Measurements from ENCODE around the gene ATP5MC2.
"Not testable (repeated sequence)": the region's sequence is repeated elsewhere in the genome, so short reads cannot be mapped to it uniquely, and the experiment has no call there.

The ATP5MC2 gene

GRCh38 chr12:53636641-53637040 lies 39.2 kb downstream of the ATP5MC2 start:
- Histone ChIP-seq H3K27ac (ENCODE audit: low read depth, low read length) (no peak overlapping the region), H3K9ac (ENCODE audit: low read length) (no peak overlapping the region), H3K4me3 (ENCODE audit: low read length) (no peak overlapping the region), H3K36me3 (ENCODE audit: control insufficient read depth, insufficient read depth, low read length) (no peaks in the 10 kb centered on the region), H3K27me3 (ENCODE audit: control insufficient read depth, insufficient read depth, low read length) (no peaks in the 10 kb centered on the region), H3K4me1 (ENCODE audit: control insufficient read depth, insufficient read depth, low read length) (no peaks in the 10 kb centered on the region)

- not testable (repeated sequence) for H3K4me1 ChIP-seq (ENCODE audit: control insufficient read depth, insufficient read depth, low read length); H3K36me3 ChIP-seq (ENCODE audit: control insufficient read depth, insufficient read depth, low read length); H3K27me3 ChIP-seq (ENCODE audit: control insufficient read depth, insufficient read depth, low read length); H3K27ac ChIP-seq (ENCODE audit: low read depth, low read length); H3K4me3 ChIP-seq (ENCODE audit: low read length); H3K9ac ChIP-seq (ENCODE audit: low read length)
These were observed 40.2 kb downstream of the ATP5MC2 start for GRCh38 chr12:53635708-53636107.

DNA sequence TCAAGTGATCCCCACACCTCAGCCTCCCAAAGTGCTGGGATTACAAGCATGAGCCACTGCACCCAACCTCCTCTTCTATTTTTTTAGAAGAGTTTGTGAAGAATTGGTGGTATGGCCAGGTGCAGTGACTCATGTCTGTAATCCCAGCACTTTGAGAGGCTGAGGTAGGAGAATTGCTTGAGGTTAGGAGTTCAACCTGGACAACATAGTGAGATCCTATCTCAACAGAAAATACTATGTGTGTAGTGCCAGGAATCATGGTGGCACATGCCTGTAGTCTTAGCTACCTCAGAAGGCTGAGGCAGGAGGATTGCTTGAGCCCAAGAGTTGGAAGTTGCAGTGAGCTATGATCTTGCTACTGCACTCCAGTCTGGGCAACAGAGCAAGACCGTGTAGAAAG lies 44.2 kb downstream of the ATP5MC2 start:
- peaks cover 3% of the 10 kb centered on the region for H3K4me1 ChIP-seq (ENCODE audit: control insufficient read depth, insufficient read depth, low read length)
- H3K27ac ChIP-seq (ENCODE audit: low read depth, low read length) = no peak overlapping the region
- H3K4me3 ChIP-seq (ENCODE audit: low read length) = no peak overlapping the region
- no peak overlapping the region for H3K9ac ChIP-seq (ENCODE audit: low read length)
- H3K27me3 ChIP-seq (ENCODE audit: control insufficient read depth, insufficient read depth, low read length) = no peaks in the 10 kb centered on the region
- no peaks in the 10 kb centered on the region for H3K36me3 ChIP-seq (ENCODE audit: control insufficient read depth, insufficient read depth, low read length)

DNA sequence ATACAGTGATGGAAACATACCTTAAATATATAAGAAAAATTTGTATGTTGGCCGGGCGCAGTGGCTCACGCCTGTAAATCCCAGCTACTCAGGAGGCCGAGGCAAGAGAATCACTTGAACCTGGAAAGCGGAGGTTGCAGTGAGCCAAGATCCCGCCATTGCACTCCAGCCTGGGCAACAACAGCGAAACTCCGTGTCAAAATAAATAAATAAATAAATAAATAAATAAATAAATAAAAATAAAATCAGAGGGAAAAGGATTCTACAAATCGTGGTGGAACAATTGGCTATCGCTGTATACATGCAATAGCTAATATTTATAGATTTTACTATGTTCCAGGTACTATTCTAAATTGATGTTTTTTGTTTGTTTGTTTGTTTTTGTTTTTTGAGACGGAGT lies 48.0 kb downstream of the ATP5MC2 start:
- Histone ChIP-seq H3K27ac (ENCODE audit: low read depth, low read length) (no peak overlapping the region), H3K9ac (ENCODE audit: low read length) (no peak overlapping the region), H3K27me3 (ENCODE audit: control insufficient read depth, insufficient read depth, low read length) (no peaks in the 10 kb centered on the region), H3K36me3 (ENCODE audit: control insufficient read depth, insufficient read depth, low read length) (no peaks in the 10 kb centered on the region), H3K4me1 (ENCODE audit: control insufficient read depth, insufficient read depth, low read length) (peaks cover 9% of the 10 kb centered on the region), H3K4me3 (ENCODE audit: low read length) (no peak overlapping the region)

DNA sequence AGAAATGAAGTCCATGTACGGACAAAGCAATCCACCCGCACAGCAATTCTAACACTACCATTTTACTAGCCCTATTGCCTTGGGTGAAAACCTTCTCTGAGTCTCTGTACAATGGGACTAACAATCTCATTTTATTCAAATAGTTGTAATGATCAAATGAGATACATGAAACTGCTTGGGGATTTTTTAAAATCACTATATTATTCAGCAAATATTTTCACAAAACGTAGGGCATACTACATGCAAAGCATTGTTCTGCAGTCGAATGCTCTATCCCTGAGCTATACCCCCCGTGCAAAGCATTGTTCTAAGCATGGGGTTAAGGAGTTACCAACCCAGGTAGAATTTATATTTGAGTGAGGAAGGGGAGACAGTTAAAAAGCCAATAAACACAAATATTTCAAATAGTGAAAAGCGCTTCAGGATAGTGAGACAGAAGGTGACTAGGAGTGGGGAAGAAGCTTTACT lies 49.1 kb downstream of the ATP5MC2 start:
- peak overlapping the region; percentile 96 for H3K4me3 ChIP-seq (ENCODE audit: low read length)
- no peaks in the 10 kb centered on the region for H3K27me3 ChIP-seq (ENCODE audit: control insufficient read depth, insufficient read depth, low read length)
- no peak overlapping the region for H3K9ac ChIP-seq (ENCODE audit: low read length)
- H3K27ac ChIP-seq (ENCODE audit: low read depth, low read length) = peak overlapping the region; percentile 97
- peaks cover 9% of the 10 kb centered on the region for H3K4me1 ChIP-seq (ENCODE audit: control insufficient read depth, insufficient read depth, low read length)
- no peaks in the 10 kb centered on the region for H3K36me3 ChIP-seq (ENCODE audit: control insufficient read depth, insufficient read depth, low read length)

DNA sequence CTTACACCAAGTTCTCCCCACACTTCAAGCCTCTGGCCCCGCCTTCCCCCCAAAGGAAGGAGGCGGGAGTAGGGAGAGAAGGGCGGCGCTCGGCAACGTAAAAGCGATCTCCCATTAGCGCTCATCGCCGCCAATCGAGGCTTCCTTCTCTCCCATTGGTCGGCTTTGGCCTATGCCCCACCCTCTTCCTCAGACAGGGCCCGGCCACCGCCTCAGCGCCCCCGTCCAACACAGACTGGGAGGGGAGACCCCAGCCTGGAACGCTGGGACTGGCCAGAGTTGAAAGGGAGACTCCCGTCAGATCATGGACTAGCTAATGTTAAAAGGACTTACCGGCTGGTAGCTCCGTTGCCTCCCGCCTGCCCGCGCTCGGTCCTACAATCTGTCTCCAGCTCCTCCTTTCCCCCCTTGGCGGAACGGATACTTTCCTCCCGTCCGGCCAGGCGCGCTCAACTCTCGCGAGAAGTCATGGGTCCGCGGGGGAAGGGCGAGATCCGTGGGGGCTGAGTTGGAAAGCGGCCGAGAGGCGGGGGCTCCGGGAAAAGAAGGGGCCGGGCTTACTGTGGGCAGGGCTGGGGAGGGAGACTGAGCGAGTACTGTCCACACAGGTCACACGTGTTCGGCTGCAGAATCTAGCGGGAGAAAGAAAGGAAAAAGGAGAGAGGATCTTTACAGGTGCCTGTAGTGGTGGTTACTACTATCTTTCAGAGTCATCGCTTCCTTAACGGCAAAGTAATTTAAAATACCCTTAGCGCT lies 49.8 kb downstream of the ATP5MC2 start, which contains the start of gene ATF7:
Gene ATF7 (minus strand): TSS at position 437 of the 756 bp plus-strand sequence. CDS start 25,382 bp downstream, outside the sequence.
- Histone ChIP-seq H3K36me3 (ENCODE audit: control insufficient read depth, insufficient read depth, low read length) (no peaks in the 10 kb centered on the region), H3K27ac (ENCODE audit: low read depth, low read length) (peak within 1 kb of the TSS; percentile 97), H3K9ac (ENCODE audit: low read length) (peak within 1 kb of the TSS; percentile 90), H3K4me1 (ENCODE audit: control insufficient read depth, insufficient read depth, low read length) (peaks cover 9% of the 10 kb centered on the region), H3K27me3 (ENCODE audit: control insufficient read depth, insufficient read depth, low read length) (no peaks in the 10 kb centered on the region), H3K4me3 (ENCODE audit: low read length) (peak within 1 kb of the TSS; percentile 96)

DNA sequence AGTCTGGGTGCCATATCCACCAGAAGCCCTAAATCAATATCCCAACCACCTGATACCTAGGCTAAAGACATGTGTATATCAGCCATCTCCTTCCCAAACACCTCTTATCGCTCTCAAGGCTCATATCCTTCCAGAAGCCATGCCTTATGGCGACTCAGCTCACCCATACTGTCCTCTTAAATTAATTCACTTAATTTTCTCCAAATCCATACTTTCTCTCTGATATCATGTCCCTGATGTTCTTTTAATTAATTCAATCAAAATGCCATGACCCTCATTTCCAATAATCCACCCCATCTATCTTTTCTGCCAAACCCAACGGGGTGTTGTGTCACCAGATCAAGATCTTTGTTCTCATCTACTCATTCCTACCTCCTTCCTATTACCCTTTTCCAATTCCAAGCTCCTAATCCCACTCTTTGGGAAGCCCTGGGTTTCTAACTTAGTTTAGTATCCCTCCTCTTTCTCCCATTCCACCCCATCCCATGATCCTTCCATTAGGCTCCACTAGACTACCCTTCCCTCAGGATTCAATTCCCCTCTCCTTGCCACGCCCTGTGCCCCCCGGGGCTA lies 50.4 kb downstream of the ATP5MC2 start:
- peak overlapping the region; percentile 3 for H3K9ac ChIP-seq (ENCODE audit: low read length)
- H3K27me3 ChIP-seq (ENCODE audit: control insufficient read depth, insufficient read depth, low read length) = no peaks in the 10 kb centered on the region
- no peaks in the 10 kb centered on the region for H3K36me3 ChIP-seq (ENCODE audit: control insufficient read depth, insufficient read depth, low read length)
- peak overlapping the region; percentile 97 for H3K27ac ChIP-seq (ENCODE audit: low read depth, low read length)
- peaks cover 9% of the 10 kb centered on the region for H3K4me1 ChIP-seq (ENCODE audit: control insufficient read depth, insufficient read depth, low read length)
- peak overlapping the region; percentile 96 for H3K4me3 ChIP-seq (ENCODE audit: low read length)

GRCh38 chr12:53624956-53625355 lies 50.9 kb downstream of the ATP5MC2 start:
- H3K4me1 ChIP-seq (ENCODE audit: control insufficient read depth, insufficient read depth, low read length) = peaks cover 9% of the 10 kb centered on the region

GRCh38 chr12:53624458-53624857 lies 51.4 kb downstream of the ATP5MC2 start:
- no peaks in the 10 kb centered on the region for H3K36me3 ChIP-seq (ENCODE audit: control insufficient read depth, insufficient read depth, low read length)
- peak overlapping the region; percentile 96 for H3K4me3 ChIP-seq (ENCODE audit: low read length)
- H3K9ac ChIP-seq (ENCODE audit: low read length) = no peak overlapping the region
- H3K27ac ChIP-seq (ENCODE audit: low read depth, low read length) = peak overlapping the region; percentile 97
- H3K27me3 ChIP-seq (ENCODE audit: control insufficient read depth, insufficient read depth, low read length) = no peaks in the 10 kb centered on the region
- H3K4me1 ChIP-seq (ENCODE audit: control insufficient read depth, insufficient read depth, low read length) = peaks cover 9% of the 10 kb centered on the region

More at GRCh38 chr12:53624956-53625355, 50.9 kb downstream of the ATP5MC2 start:
- Histone ChIP-seq H3K36me3 (ENCODE audit: control insufficient read depth, insufficient read depth, low read length) (no peaks in the 10 kb centered on the region), H3K27ac (ENCODE audit: low read depth, low read length) (peak overlapping the region; percentile 97), H3K4me3 (ENCODE audit: low read length) (peak overlapping the region; percentile 96), H3K27me3 (ENCODE audit: control insufficient read depth, insufficient read depth, low read length) (no peaks in the 10 kb centered on the region), H3K9ac (ENCODE audit: low read length) (peak overlapping the region; percentile 3)

- no peaks in the 10 kb centered on the region for H3K36me3 ChIP-seq (ENCODE audit: control insufficient read depth, insufficient read depth, low read length)
- peaks cover 9% of the 10 kb centered on the region for H3K4me1 ChIP-seq (ENCODE audit: control insufficient read depth, insufficient read depth, low read length)
- peak overlapping the region; percentile 96 for H3K4me3 ChIP-seq (ENCODE audit: low read length)
- H3K9ac ChIP-seq (ENCODE audit: low read length) = no peak overlapping the region
- peak overlapping the region; percentile 97 for H3K27ac ChIP-seq (ENCODE audit: low read depth, low read length)
- no peaks in the 10 kb centered on the region for H3K27me3 ChIP-seq (ENCODE audit: control insufficient read depth, insufficient read depth, low read length)
These were observed 52.1 kb downstream of the ATP5MC2 start for GRCh38 chr12:53623548-53624385.

GRCh38 chr12:53622724-53623123 lies 53.2 kb downstream of the ATP5MC2 start:
- no peaks in the 10 kb centered on the region for H3K36me3 ChIP-seq (ENCODE audit: control insufficient read depth, insufficient read depth, low read length)
- H3K4me3 ChIP-seq (ENCODE audit: low read length) = no peak overlapping the region
- no peak overlapping the region for H3K27ac ChIP-seq (ENCODE audit: low read depth, low read length)
- no peaks in the 10 kb centered on the region for H3K27me3 ChIP-seq (ENCODE audit: control insufficient read depth, insufficient read depth, low read length)
- no peak overlapping the region for H3K9ac ChIP-seq (ENCODE audit: low read length)
- peaks cover 9% of the 10 kb centered on the region for H3K4me1 ChIP-seq (ENCODE audit: control insufficient read depth, insufficient read depth, low read length)

- Histone ChIP-seq H3K36me3 (ENCODE audit: control insufficient read depth, insufficient read depth, low read length) (no peaks in the 10 kb centered on the region), H3K9ac (ENCODE audit: low read length) (no peak overlapping the region), H3K27me3 (ENCODE audit: control insufficient read depth, insufficient read depth, low read length) (no peaks in the 10 kb centered on the region), H3K4me3 (ENCODE audit: low read length) (peak overlapping the region; percentile 44), H3K4me1 (ENCODE audit: control insufficient read depth, insufficient read depth, low read length) (peaks cover 2% of the 10 kb centered on the region), H3K27ac (ENCODE audit: low read depth, low read length) (peak overlapping the region; percentile 24)
These were observed 57.6 kb downstream of the ATP5MC2 start for GRCh38 chr12:53618275-53618674.

All from rectal smooth muscle tissue (tissue), 1 donor.